AG10803 (cell line): Measurements from ENCODE around the gene APCDD1.
"Not testable (repeated sequence)": the region's sequence is repeated elsewhere in the genome, so short reads cannot be mapped to it uniquely, and the experiment has no call there.

Source experiments
- DNase-seq: peaks from one replicate; pipeline ENCODE4 v3.0.0; 2010; ENCODE audit warnings: low read depth
- H3K4me3 ChIP-seq: 2 replicates; pipeline ENCODE4 v1.5.1; 2011; ENCODE audit warnings: mild to moderate bottlenecking, low read length, control low read depth
- CTCF ChIP-seq: conservative IDR thresholded peaks from 2 replicates; pipeline ENCODE4 v1.5.1; 2011; ENCODE audit warnings: mild to moderate bottlenecking, low read length, control low read depth, inconsistent platforms

The APCDD1 gene

GRCh38 chr18:10528439-10528838 lies 74.0 kb downstream of the APCDD1 start:
- H3K4me3 ChIP-seq: no peak overlapping the region
- DNase-seq: no peak
- TF ChIP-seq CTCF: no peak

GRCh38 chr18:10530002-10530401 lies 75.6 kb downstream of the APCDD1 start:
- DNase-seq: no peak
- no peak for TF ChIP-seq CTCF
- H3K4me3 ChIP-seq: no peak overlapping the region

- DNase-seq: no peak
- TF ChIP-seq CTCF: no peak
- no peak overlapping the region for H3K4me3 ChIP-seq
Observed at GRCh38 chr18:10530852-10531251, 76.4 kb downstream of the APCDD1 start.

- no peak overlapping the region for H3K4me3 ChIP-seq
- no peak for TF ChIP-seq CTCF
- no peak for DNase-seq
Observed at GRCh38 chr18:10533111-10533510, 78.7 kb downstream of the APCDD1 start.

GRCh38 chr18:10536280-10536679 lies 81.8 kb downstream of the APCDD1 start:
- no peak overlapping the region for H3K4me3 ChIP-seq
- no peak for TF ChIP-seq CTCF
- DNase-seq: no peak

GRCh38 chr18:10537765-10538164 lies 83.3 kb downstream of the APCDD1 start:
- DNase-seq: no peak
- H3K4me3 ChIP-seq: no peak overlapping the region
- no peak for TF ChIP-seq CTCF

- H3K4me3 ChIP-seq, DNase-seq: not testable (repeated sequence)
Observed at GRCh38 chr18:10539124-10539523, 84.7 kb downstream of the APCDD1 start.
